GM12878 (cell line): Measurements from ENCODE around the gene C2CD5. TPM values are rescaled to one million over a fixed set of nuclear protein-coding genes. Genes with fewer than 3 reads are reported as not detected.

Source experiments
- ATAC-seq: fragments of 200-7000 bp; cut with Tn5 transposase; 3 replicates; pipeline ENCODE4 v1.9.1; 2020; ENCODE audit warnings: mild to moderate bottlenecking, moderate library complexity
- BruUV-seq: library from RNA; stranded (reverse); fragments of 400-500 nt; replicated peaks from 2 replicates; lab custom pipeline; 2021; lab: Mats Ljungman, UMichigan
- CTCF ChIA-PET: fragments of 300-600 bp; sonication (Branson Sonifier 250); formaldehyde crosslinking; extraction: SDS; loops from one replicate; lab custom pipeline; 2021; ENCODE audit warnings: inconsistent platforms; lab: Yijun Ruan, JAX
- POLR2A ChIA-PET: fragments of 350-600 bp; formaldehyde crosslinking; extraction: SDS; loops from one replicate; lab custom pipeline; 2021; ENCODE audit warnings: inconsistent platforms; lab: Charles Lee
- RAD21 ChIA-PET: fragments of 300-600 bp; sonication (Branson Sonifier 250); formaldehyde crosslinking; loops from one replicate; lab custom pipeline; 2023; ENCODE audit warnings: antibody characterized with exemption; ENCODE audit not compliant: unreplicated experiment; lab: Charles Lee
- SMC1A ChIA-PET: fragments of 300-600 bp; sonication (Branson Sonifier 250); formaldehyde crosslinking; loops from one replicate; lab custom pipeline; 2023; ENCODE audit not compliant: unreplicated experiment, uncharacterized antibody; lab: Charles Lee
- DNase-seq: peaks from one replicate; pipeline ENCODE4 v3.0.0-alpha.2; 2011; ENCODE audit warnings: low read depth, low spot score
- FAIRE-seq: peaks from 3 replicates; lab custom pipeline; 2011; peaks lifted over from hg19 to GRCh38; lab: Jason Lieb, UNC
- H2AFZ ChIP-seq: 2 replicates; pipeline ENCODE4 v1.6.0; 2011; ENCODE audit warnings: low read depth, low read length, control low read depth; ENCODE audit not compliant: control insufficient read depth
- H3K27ac ChIP-seq: 2 replicates; pipeline ENCODE4 v1.5.1; 2011; ENCODE audit warnings: control low read depth; ENCODE audit not compliant: control insufficient read depth, insufficient read depth
- H3K27me3 ChIP-seq, 2 experiments: replicated peaks in 1 of 2; 2 replicates each; pipeline versions ENCODE4 v1.6.0 to v1.6.1; 2011; ENCODE audit warnings: low read length in 1 of 2; ENCODE audit not compliant: control insufficient read depth in 2 of 2, insufficient read depth in 2 of 2
- H3K36me3 ChIP-seq, 2 experiments: 2 replicates each; pipeline ENCODE4 v1.5.1; 2011; ENCODE audit warnings: low read length in 1 of 2; ENCODE audit not compliant: control insufficient read depth in 2 of 2, insufficient read depth in 2 of 2
- H3K4me1 ChIP-seq: 2 replicates; pipeline ENCODE4 v1.6.1; 2011; ENCODE audit warnings: mild to moderate bottlenecking, low read length, moderate library complexity, mixed read lengths; ENCODE audit not compliant: control insufficient read depth, insufficient read depth
- H3K4me2 ChIP-seq: 2 replicates; pipeline ENCODE4 v1.6.0; 2011; ENCODE audit warnings: control low read depth; ENCODE audit not compliant: control insufficient read depth, insufficient read depth
- H3K4me3 ChIP-seq: fragments of 200-600 bp; sonication (generic); 2 replicates; pipeline ENCODE4 v1.5.1; 2016
- H3K79me2 ChIP-seq: 2 replicates; pipeline ENCODE4 v1.6.0; 2011; ENCODE audit warnings: low read length; ENCODE audit not compliant: control insufficient read depth, insufficient read depth
- H3K9ac ChIP-seq: 2 replicates; pipeline ENCODE4 v1.8.0; 2011; ENCODE audit warnings: low read length, control low read depth, mixed read lengths; ENCODE audit not compliant: control insufficient read depth, insufficient read depth
- H3K9me3 ChIP-seq: replicated peaks from 3 replicates; pipeline ENCODE4 v1.5.1; 2011; ENCODE audit warnings: mild to moderate bottlenecking, low read length; ENCODE audit not compliant: control insufficient read depth, insufficient read depth
- H4K20me1 ChIP-seq: 2 replicates; pipeline ENCODE4 v1.6.0; 2011; ENCODE audit not compliant: control insufficient read depth, insufficient read depth
- CEBPZ ChIP-seq: fragments of 150-350 bp; IDR thresholded peaks from 2 replicates; pipeline ENCODE4 v1.6.1; 2016; ENCODE audit warnings: low read depth, low read length
- EZH2 ChIP-seq: IDR thresholded peaks from 2 replicates; pipeline ENCODE4 v1.6.1; 2012; ENCODE audit warnings: low read depth, mild to moderate bottlenecking, control low read depth, inconsistent platforms, low read length, borderline replicate concordance; ENCODE audit not compliant: control insufficient read depth
- IKZF2 ChIP-seq, 2 experiments: fragments of 450-650 bp; IDR thresholded peaks; 2 replicates each; pipeline ENCODE4 v1.6.1; 2017; ENCODE audit warnings: mild to moderate bottlenecking in 2 of 2, moderate library complexity in 2 of 2
- PAX5 ChIP-seq: IDR thresholded peaks from 2 replicates; pipeline ENCODE4 v1.6.1; 2011; ENCODE audit warnings: low read depth, low read length, borderline replicate concordance
- RB1 ChIP-seq: fragments of 450-650 bp; formaldehyde crosslinking; IDR thresholded peaks from 2 replicates; pipeline ENCODE4 v1.6.1; 2017; ENCODE audit warnings: mild to moderate bottlenecking, borderline replicate concordance
- ZNF384 ChIP-seq: IDR thresholded peaks from 2 replicates; pipeline ENCODE4 v1.6.1; 2012; ENCODE audit warnings: low read depth, mild to moderate bottlenecking, low read length, improper control_type of control experiment, borderline replicate concordance
- ZNF592 ChIP-seq: fragments of 450-650 bp; IDR thresholded peaks from 2 replicates; pipeline ENCODE4 v1.6.1; 2017; ENCODE audit warnings: mild to moderate bottlenecking, moderate library complexity
- WGBS: methylation state at CpG from one replicate; pipeline ENCODE4 v1.1.6; 2016; ENCODE audit warnings: low lambda C conversion rate; ENCODE audit not compliant: insufficient replicate concordance, insufficient coverage; ENCODE audit errors: missing lambda C conversion rate; 5-methylcytosine and 5-hydroxymethylcytosine counted together
- in situ Hi-C: fragments of 300-500 bp; cut with MboI; formaldehyde crosslinking; loops from 9 replicates; pipeline ENCODE4 v1.14.3; 2018; ENCODE audit warnings: mixed read lengths
- intact Hi-C: fragments of 100-400 bp; cut with micrococcal nuclease; formaldehyde crosslinking; loops from one replicate; pipeline ENCODE4 v1.14.2; 2022; ENCODE audit not compliant: unreplicated experiment
- polyA plus RNA-seq, 11 experiments: library from polyadenylated mRNA; depleted of rRNA in 4 of 11; unstranded in 6 of 11; stranded (reverse) in 5 of 11; fragments of >200 nt; fragmentation: Nextera tagmentation in 4 of 11; fragmentation: Illumina TruSeq in 1 of 11; extraction: Ambion mirVana in 4 of 11; extraction: Trizol in 1 of 11; gene quantifications; 1 replicate in 1 of 11; 2 replicates in 10 of 11; pipeline versions ENCODE4 v1.2.1 to v1.2.3, GENCODE V29; 2011 to 2016; ENCODE audit warnings: inconsistent platforms in 2 of 11, missing spikeins in 2 of 11, low read depth in 1 of 11
- total RNA-seq, 4 experiments: library from RNA; depleted of rRNA in 3 of 4; stranded (reverse); fragments of >200 nt in 3 of 4; fragmentation: Illumina TruSeq in 1 of 4; extraction: Trizol in 1 of 4; gene quantifications; 2 replicates each; pipeline versions ENCODE4 v1.2.1 to v1.2.3, GENCODE V29; 2013 to 2021

C2CD5 gene
- total and polyA plus RNA-seq, 10 of the 15 experiments (the other 5 are each of a cell fraction or from before 2014, with no cell fraction given): 7.7 to 55.0 (median 27.0) TPM

DNA sequence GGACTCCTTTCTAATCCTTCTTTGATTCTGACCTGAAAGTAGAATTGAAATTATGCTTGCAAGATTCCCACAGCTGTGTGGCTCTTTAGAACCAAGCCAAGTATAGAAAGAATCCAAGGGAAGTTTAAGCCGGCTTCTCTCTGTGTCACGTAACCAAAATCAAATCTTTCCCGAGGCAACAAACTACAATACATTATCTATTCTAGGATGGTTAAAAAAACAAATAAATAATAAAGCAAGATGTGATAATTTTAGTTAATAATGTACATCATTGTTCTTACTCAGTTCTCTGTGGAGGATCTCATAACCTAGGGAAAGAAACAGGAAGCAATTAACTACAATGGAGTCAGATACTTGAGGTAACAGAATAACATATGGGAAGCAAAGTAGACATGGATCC lies 131.8 kb downstream of the C2CD5 start:
- no peak overlapping the region for H2AFZ ChIP-seq
- H3K79me2 ChIP-seq: no peaks in the 10 kb centered on the region
- TF ChIP-seq CEBPZ (no peak), ZNF592 (no peak), EZH2 (no peak), RB1 (no peak), ZNF384 (no peak), IKZF2 (IDR thresholded peaks at IDR 0.05) (no peak), PAX5 (no peak)
- ChIA-PET CTCF (no interaction called here), RAD21 (no interaction called here), SMC1A (no interaction called here), POLR2A (no interaction called here)
- intact Hi-C loops: no loop called here
- ATAC-seq: no peak
- no peaks in the 10 kb centered on the region for H3K36me3 ChIP-seq
- H3K27me3 ChIP-seq: no peaks in the 10 kb centered on the region
- BruUV-seq: no TSS peak
- no peak overlapping the region for H3K4me3 ChIP-seq
- no peak for DNase-seq
- no peak overlapping the region for H3K4me2 ChIP-seq
- no peaks in the 10 kb centered on the region for H3K9me3 ChIP-seq
- FAIRE-seq: no peak
- in situ Hi-C loops: no loop called here
- WGBS: 85% methylated on average over 3 of the region's 3 CpGs
- H3K27ac ChIP-seq: no peak overlapping the region
- H4K20me1 ChIP-seq: no peaks in the 10 kb centered on the region
- H3K4me1 ChIP-seq: peaks cover 10% of the 10 kb centered on the region
- no peak overlapping the region for H3K9ac ChIP-seq
